AG10803 (cell line): ENCODE measurements around the gene TRIM17.
A peak's percentile ranks its signal among the peaks of the same experiment; 100 is the strongest.

Experiments
- DNase-seq: peaks from one replicate; pipeline ENCODE4 v3.0.0; 2010; ENCODE audit warnings: low read depth
- H3K4me3 ChIP-seq: 2 replicates; pipeline ENCODE4 v1.5.1; 2011; ENCODE audit warnings: mild to moderate bottlenecking, low read length, control low read depth
- TF ChIP-seq, protein P1 (sequence below): conservative IDR thresholded peaks from 2 replicates; pipeline ENCODE4 v1.5.1; 2011; ENCODE audit warnings: mild to moderate bottlenecking, low read length, control low read depth, inconsistent platforms

Gene TRIM17

DNA sequence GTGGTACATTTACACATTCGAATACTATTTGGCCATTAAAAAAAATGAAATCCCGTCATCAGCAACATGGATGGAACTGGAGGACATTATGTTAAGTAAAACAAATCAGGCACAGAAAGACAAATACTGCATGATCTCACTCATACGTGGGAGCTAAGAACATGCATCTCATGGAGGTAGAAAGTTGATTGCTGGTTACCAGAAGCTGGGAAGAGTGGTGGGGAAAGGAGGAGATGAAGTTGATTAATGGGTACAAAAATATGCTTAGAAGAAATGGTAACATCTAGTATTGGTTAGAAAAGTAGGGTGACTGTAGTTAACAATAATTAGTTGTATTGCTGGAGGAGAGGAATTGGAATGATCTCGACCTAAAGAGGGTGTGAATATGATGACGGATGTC lies 45.9 kb upstream of the TRIM17 start:
- TF ChIP-seq, protein P1, sequence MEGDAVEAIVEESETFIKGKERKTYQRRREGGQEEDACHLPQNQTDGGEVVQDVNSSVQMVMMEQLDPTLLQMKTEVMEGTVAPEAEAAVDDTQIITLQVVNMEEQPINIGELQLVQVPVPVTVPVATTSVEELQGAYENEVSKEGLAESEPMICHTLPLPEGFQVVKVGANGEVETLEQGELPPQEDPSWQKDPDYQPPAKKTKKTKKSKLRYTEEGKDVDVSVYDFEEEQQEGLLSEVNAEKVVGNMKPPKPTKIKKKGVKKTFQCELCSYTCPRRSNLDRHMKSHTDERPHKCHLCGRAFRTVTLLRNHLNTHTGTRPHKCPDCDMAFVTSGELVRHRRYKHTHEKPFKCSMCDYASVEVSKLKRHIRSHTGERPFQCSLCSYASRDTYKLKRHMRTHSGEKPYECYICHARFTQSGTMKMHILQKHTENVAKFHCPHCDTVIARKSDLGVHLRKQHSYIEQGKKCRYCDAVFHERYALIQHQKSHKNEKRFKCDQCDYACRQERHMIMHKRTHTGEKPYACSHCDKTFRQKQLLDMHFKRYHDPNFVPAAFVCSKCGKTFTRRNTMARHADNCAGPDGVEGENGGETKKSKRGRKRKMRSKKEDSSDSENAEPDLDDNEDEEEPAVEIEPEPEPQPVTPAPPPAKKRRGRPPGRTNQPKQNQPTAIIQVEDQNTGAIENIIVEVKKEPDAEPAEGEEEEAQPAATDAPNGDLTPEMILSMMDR = no peak

DNA sequence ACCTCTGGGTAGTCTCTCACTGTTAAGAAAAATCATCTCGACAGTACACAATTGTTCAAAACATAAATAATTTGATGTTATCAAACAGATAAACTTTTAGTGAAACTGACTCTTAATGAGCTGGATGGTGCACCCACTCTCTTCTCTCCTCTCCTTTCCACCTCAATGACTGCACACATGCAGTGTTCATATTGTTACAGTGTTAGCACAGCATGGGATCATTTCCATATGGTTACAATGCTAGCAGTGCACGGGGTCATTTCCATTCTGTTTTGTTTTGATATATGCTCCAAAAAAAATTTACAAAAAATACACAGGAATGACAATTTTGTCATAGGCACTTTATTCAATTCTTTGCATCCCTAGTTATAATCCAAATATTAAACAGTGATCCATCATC lies 44.2 kb upstream of the TRIM17 start:
- no peak for DNase-seq
- TF ChIP-seq, protein P1 = no peak
- no peak overlapping the region for H3K4me3 ChIP-seq

More for the DNA sequence above, 45.9 kb upstream of the TRIM17 start:
- DNase-seq = no peak
- no peak overlapping the region for H3K4me3 ChIP-seq

DNA sequence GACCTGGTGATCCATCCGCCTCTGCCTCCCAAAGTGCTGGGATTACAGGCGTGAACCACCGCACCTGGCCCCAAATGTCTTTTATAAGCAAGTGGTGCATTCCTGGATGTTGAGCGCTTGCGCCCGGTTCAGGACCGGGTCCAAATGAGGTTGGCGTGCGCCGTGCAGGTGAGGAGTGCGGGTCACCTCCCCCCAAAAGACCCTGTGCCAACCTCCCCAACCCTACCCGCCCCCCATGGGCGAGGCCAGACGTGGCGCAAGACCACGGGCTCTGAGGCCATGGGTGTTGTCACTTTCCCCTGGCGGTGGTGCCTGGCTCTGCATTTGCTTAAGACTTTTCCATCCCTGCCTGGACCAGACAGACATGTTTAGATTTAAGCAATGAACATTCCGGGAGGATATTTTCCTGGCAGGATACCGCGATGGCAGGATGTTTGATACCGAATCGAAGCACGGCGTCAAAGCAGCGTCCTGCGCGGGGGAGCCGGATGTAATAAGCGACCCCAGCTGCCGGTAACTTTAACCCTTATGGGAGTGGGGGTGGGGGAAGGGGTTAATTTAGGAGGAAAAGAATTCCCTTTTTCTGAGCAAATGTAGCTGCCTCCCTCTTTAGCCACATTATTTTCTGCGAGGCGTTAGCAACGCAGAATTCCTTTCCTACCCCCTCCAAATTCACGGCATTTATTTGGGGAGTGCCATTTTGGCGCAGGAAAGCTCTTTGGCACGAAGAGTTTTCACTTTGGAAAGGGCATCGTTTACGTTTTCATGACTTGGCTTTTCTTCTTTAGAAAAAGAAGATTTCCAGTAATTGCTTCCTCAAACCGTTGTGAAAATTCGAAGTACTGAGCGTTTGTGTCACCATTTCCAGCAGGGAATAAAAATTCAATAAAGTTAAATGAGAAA lies 42.7 kb upstream of the TRIM17 start:
- peak; percentile 83 for DNase-seq
- TF ChIP-seq, protein P1 = peak; percentile 73
- peak overlapping the region; percentile 66 for H3K4me3 ChIP-seq

GRCh38 chr1:228457396-228458176 lies 40.9 kb upstream of the TRIM17 start:
- TF ChIP-seq, protein P1 = peak; percentile 26
- peak overlapping the region; percentile 66 for H3K4me3 ChIP-seq
- DNase-seq = peak; percentile 98

DNA sequence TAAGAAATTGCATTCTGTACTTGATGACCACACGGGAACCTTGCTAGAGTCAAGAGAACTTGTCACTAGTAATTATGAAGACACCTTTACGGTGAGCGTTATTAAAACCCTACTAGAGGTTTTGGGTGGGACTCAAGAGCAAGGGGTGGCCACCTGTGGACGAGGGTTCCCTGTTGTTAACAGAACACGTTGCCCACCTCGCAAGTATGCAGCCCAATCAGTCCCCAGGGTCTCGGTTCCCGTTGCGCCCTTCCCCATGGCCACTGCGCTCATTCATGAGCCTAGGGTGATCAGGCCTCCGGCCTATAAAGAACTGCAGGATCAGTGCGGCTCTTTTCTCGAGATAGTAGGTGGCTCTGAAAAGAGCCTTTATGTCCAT lies 40.3 kb upstream of the TRIM17 start:
- peak overlapping the region; percentile 66 for H3K4me3 ChIP-seq
- TF ChIP-seq, protein P1 = no peak
- DNase-seq = no peak

DNA sequence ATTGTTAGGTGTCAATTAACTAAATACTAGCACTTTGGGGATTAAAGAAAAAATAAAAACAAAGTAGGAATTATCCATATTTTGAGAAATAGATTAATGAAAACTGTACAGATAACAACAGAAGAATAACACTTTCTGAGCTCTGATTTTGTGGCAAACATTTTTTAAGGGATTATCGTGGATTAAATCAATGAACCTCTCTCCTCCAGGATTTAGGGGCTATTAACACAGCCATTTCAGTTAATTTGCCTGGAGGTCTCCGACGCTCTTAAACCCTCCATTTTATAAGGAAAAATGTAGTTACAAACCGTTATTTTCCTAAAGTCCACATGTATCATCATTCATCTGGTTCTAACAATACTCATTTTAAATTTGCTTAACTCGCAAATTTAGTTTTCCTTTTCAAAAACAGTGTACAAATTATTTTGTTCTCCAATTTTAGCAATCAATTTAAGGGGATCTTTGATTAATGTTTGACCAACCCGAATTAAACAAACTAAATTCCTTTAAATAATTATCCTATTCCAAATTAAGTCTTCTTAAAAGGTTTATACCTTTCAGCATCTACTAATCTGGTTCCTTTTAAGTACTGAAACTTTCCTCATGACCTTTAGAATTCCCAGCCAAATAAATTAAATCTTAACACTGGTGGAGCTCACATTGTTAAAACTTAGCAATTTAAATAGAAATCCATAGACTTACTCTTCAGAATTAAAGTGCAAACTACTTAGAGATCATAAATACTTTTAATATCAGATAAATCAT lies 39.8 kb upstream of the TRIM17 start:
- TF ChIP-seq, protein P1 = no peak
- DNase-seq = no peak
- H3K4me3 ChIP-seq = peak overlapping the region; percentile 66
